GM18502 (cell line): ENCODE measurements around the gene TRAPPC4.
"Not testable (repeated sequence)": the region's sequence is repeated elsewhere in the genome, so short reads cannot be mapped to it uniquely, and the experiment has no call there.

Experiments
- ATAC-seq: cut with Tn5 transposase; IDR thresholded peaks from one replicate; pipeline ENCODE4 v1.9.1; 2021; ENCODE audit warnings: mild to moderate bottlenecking; ENCODE audit not compliant: unreplicated experiment, poor library complexity

The TRAPPC4 gene, protein sequence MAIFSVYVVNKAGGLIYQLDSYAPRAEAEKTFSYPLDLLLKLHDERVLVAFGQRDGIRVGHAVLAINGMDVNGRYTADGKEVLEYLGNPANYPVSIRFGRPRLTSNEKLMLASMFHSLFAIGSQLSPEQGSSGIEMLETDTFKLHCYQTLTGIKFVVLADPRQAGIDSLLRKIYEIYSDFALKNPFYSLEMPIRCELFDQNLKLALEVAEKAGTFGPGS

DNA sequence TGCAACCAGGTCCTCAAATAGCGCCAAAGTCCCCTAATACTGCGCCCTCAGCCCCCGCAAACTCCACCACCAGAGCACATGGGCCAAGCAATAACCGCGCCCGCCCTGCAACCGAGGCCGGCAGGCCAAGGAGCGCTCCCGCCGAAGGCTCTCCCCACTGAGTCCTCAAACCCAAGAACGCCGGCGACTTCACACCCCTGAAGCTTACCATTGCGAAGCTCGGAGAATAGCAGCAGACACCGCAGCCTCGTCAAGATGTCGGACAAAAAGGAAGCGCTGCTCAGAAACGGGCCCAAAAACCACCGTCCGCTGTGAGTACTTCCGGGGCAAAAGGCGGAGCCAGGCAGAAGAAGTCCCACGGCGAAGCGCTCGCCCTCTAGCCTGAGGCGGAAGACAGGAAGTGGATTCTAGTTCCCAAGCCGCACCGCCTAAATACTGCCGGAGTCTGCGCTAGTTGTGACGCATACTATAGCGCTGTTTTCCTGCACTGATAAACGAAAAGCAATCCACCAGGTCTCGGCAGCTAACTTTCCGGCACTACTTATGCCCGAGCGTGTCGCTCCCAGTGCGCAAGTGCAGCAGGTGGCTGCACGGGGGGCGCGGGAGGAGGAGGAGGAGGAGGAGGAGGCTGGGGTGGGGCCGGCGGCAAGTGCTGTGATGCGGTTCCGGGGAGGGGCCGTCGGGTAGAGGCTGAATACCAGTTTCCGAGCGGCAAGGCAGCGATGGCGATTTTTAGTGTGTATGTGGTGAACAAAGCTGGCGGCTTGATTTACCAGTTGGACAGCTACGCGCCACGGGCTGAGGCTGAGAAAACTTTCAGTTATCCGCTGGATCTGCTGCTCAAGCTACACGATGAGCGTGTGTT is at the start of gene TRAPPC4, which contains the start of gene RPS25:
Gene TRAPPC4 (plus strand): TSS at position 693 of the 865 bp plus-strand sequence. CDS start 30 bp downstream, at position 723.
Gene RPS25 (minus strand): TSS at position 270 of the 865 bp plus-strand sequence. CDS start 59 bp downstream, at position 211.
- peak; percentile 87 for ATAC-seq

DNA sequence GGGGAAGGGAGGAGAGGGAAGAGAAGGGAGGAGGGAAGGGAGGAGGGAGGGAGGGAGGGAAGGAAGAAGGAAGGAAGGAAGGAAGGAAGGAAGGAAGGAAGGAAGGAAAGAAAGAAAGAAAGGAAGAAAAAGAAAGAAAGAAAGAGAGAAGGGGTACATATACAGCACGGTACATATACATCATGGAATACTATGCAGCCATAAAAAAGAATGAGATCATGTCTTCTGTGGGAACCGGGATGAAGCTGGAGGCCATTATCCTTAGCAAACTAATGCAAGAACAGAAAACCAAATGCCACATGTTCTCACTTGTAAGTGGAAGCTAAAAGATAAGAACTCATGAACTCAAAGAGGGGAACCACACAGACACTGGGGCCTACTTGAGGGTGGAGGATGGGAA is 49.1 kb upstream of the TRAPPC4 start:
- not testable (repeated sequence) for ATAC-seq

DNA sequence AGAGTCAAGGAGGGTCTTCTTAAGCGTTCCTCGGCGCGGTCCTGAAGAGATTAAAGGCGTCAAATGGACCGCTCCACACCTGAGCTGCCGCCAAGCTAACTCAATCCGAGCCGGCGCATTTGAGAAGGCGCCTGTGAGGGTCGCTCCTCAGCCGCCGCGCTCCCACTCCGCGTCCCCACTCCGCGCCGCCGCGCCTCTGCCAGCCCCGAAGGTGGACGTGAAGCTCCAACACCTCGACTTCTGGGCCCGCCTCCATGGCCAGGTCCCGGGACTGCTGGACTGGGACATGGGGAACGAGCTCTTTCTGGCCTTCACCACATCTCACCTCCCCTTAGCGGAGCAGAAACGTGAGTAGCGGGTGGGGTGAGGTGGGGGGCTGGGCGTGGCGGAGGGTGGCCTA is 46.9 kb upstream of the TRAPPC4 start, which contains the start of gene FOXR1:
Gene FOXR1 (plus strand): TSS at position 116 of the 400 bp plus-strand sequence. CDS start 171 bp downstream, at position 287.
- ATAC-seq, result no peak

DNA sequence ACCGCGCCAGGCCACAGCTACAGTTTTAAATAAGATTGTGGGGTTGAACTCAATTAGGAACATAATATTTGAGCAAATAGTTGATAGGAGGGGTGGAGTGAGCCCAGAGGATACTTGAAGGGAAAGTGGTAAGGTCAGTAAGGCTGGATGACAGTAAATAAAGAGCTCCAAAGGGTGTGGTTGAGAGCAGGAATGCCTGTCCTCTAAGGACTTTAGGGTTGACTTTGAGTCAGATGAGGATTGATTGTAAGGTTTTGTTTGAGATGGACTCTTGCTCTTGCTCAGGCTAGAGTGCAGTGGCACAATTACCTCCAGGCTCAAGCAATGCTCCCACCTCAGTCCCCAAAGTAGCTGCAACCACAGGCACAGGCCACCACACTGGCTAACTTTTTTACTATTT is 44.6 kb upstream of the TRAPPC4 start:
- ATAC-seq, result no peak

DNA sequence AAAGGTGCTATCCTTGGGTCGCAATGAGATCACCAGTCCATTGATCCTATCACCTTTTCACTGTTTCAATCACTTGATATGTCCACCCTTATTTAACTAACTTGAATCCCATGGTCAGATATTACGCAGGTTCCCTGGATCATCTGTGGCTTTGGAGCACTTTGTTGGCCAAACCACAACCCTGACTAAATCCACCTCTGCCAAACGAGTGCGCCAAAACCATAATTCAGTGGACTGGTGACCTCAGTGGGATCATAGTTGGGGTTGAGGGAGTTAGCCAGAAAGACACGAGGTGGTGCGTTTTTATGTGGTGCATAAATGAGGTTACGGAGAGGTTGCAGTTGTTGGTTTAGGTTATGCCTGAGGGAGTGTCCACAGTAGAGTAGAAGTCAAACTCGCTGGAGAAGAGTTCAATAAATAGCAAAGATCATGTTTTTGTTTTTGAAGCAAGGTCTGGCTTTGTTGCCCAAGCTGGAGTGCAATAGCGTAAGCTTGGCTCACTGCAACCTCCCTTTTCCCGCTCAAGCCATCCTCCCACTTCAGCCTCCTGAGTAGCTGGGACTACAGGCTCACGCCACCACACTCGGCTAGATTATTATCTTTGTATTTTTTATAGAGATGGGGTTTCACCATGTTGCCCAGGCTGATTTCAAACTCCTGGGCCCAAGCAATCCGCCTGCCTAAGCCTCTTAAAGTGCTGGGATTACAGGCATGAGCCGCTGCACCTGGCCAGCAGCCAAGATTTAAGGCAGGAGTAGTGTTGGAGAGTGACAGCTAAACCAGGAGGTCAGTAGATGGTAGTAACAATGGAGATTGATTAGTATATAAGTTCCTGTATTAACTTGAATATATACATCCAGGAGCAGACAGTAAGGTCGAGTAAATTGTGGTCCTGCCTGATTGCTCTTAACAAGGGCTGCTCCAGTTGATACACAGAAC is 42.5 kb upstream of the TRAPPC4 start:
- ATAC-seq, result no peak

DNA sequence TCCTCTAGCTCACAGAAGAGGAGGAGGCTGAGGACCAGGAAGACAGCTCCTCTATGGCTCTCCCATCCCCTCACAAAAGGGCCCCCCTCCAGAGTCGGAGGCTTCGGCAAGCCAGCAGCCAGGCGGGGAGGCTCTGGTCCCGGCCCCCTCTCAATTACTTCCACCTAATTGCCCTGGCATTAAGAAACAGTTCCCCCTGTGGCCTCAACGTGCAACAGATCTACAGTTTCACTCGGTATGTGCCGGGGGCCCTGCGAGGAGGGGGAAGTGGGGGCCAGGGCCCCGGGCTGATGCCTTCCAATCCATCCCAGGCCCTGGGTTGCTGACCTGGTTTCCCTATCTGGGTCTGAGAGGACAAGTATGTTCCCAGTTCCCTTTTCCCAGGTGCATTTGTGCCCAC is 39.1 kb upstream of the TRAPPC4 start:
- ATAC-seq, result no peak

- ATAC-seq, result no peak
Observed at GRCh38 chr11:118980191-118980881, 38.2 kb upstream of the TRAPPC4 start.

DNA sequence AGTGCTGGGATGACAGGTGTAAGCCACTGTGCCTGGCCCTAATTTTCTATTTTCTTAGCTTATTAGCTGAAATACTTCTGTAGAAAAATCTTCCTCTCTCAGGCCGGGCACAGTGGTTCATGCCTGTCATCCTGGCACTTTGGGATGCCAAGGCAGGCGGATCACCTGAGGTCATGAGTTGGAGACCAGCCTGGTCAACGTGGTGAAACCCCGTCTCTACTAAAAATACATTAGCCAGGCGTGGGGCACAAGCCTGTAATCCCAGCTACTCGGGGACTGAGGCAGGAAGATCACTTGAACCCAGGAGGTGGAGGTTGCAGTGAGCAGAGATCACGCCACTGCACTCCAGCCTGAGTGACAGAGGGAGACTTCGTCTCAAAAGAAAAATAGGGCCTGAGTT is 34.2 kb upstream of the TRAPPC4 start:
- ATAC-seq, result not testable (repeated sequence)

DNA sequence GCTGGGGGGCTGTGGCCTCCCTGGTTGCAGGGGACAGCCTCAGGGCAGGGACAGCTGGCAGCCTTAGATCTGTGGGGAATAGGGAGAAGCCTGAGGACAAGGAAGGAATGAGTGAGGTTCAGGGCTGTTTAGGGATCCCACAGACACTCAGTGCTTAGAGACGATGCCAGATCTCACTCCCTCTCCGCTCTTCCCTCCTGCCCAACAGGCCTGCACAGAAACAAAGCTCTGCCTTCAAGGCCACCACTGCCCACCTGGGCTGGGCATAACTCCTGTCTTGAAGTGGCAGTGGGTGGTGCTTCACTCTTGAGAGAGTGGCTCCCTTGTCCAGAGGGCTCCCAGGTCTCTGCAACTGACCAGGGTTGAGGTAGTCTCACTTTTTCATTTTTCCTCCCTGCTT is 33.7 kb upstream of the TRAPPC4 start:
- ATAC-seq, result no peak

- no peak for ATAC-seq
Observed at GRCh38 chr11:118988280-118988679, 30.3 kb upstream of the TRAPPC4 start.

- not testable (repeated sequence) for ATAC-seq
Observed at GRCh38 chr11:118991486-118992038, 27.0 kb upstream of the TRAPPC4 start.

GRCh38 chr11:118996926-118997626 is 21.5 kb upstream of the TRAPPC4 start:
- peak; percentile 38 for ATAC-seq

DNA sequence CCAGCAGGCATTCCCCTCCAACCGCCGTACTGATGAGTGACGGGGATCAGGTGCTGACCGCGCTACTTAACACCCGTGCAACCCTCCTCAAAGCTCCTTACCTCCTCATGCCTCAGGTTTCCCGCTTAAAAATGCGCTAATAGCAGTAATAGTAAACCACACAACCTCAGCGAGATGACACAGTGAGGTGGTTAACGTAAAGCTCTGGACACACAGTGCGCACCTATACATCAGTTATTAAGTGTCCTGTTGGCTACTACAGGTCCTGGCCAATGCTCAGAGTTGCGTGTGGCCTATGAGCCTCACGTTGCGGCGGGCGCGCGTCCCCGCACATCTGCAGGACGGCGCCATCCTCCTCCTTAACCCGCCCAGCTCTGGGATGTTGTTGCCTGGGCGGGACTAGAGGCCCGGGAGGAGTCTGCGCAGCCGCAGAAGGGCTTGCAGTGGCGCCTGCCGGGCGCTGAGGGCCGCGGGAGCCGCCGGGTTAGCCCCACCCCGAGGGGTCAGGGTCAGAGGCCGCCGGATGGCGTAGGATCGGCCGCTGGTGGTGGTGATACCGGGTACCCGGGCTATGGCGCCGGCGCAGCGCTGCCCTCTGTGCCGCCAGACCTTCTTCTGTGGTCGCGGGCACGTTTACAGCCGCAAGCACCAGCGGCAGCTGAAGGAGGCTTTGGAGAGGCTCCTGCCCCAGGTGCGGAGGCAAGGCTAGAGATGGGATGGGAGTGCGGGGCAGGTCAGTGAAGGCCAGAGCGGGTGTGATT is 20.8 kb upstream of the TRAPPC4 start, which contains the start of gene CENATAC:
Gene CENATAC (plus strand): TSS at position 512 of the 761 bp plus-strand sequence. CDS start 60 bp downstream, at position 572.
- peak; percentile 89 for ATAC-seq

DNA sequence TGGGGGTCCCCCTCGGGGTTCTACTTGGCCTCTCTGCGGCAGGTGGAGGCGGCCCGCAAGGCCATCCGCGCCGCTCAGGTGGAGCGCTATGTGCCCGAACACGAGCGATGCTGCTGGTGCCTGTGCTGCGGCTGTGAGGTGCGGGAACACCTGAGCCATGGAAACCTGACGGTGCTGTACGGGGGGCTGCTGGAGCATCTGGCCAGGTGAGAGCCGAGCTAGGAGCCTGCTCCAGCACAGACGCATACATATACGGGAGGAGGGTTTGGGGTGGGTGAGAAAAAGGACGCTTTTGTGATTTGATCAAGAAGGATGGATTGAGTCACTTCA is 20.2 kb upstream of the TRAPPC4 start:
- ATAC-seq, result no peak

DNA sequence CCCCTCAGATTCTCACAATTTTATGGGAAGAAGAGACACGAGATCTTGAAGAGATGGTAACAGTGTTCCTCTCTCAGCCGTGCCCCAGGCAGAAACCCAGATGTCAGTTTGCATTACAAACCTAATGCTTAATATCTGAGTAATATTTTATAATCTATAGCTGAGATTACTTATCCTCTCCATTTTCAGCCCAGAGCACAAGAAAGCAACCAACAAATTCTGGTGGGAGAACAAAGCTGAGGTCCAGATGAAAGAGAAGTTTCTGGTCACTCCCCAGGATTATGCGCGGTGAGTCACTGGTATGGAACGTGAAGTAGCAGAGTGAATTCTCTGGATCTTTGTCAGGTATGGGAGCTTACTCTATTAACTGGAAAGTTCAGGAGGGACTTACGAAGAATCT is 19.7 kb upstream of the TRAPPC4 start:
- no peak for ATAC-seq

DNA sequence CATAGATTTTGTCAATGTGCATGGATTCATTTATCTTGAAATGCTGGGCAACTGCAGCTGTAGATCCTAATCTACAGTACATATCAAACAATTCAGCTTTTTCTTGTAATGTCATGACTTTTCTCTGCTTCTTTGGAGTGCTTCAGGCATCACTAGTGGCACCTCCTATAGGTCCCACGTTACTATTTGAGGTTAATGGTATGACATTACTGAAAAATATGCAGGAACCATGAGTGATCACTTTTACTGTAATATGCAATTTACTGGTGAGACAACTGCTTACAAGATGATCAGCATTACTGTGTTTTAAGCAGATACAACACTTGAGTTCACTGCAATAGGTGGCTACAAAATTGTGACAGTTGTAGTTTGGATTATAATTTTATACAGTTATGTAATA is 17.7 kb upstream of the TRAPPC4 start:
- no peak for ATAC-seq

- no peak for ATAC-seq
Observed at GRCh38 chr11:119006656-119007055, 11.9 kb upstream of the TRAPPC4 start.

DNA sequence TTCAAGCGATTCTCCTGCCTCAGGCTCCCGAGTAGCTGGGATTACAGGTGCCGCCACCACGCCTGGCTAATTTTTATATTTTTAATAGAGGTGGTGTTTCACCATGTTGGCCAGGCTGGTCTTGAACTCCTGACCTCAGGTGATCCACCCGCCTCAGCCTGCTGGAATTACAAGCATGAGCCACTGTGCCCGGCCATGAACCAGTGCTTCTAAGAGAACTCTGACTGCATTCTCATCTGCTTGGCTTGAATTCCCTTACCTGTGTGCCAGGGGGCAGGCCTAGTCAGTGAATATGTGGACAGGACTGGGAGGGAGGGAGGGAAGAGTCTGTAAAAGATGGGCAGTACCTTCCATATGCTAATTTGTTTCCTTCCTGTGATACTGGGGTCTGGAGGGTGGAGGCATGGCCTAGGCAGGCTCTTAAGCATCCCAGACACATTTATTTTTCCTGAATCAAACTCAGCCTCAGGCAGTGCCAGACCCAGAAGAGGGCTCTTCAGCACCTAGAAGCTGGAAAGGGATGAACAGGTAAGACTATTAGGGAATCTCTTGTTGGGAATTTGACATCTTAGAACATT is 7.0 kb upstream of the TRAPPC4 start:
- ATAC-seq, result no peak
